ENCODE data around the gene SLC4A2. TPM values are rescaled to one million over a fixed set of nuclear protein-coding genes. Genes with fewer than 3 reads are reported as not detected.

Gene SLC4A2
- total RNA-seq, 1 donor from 2014 or later: 516 TPM

DNA sequence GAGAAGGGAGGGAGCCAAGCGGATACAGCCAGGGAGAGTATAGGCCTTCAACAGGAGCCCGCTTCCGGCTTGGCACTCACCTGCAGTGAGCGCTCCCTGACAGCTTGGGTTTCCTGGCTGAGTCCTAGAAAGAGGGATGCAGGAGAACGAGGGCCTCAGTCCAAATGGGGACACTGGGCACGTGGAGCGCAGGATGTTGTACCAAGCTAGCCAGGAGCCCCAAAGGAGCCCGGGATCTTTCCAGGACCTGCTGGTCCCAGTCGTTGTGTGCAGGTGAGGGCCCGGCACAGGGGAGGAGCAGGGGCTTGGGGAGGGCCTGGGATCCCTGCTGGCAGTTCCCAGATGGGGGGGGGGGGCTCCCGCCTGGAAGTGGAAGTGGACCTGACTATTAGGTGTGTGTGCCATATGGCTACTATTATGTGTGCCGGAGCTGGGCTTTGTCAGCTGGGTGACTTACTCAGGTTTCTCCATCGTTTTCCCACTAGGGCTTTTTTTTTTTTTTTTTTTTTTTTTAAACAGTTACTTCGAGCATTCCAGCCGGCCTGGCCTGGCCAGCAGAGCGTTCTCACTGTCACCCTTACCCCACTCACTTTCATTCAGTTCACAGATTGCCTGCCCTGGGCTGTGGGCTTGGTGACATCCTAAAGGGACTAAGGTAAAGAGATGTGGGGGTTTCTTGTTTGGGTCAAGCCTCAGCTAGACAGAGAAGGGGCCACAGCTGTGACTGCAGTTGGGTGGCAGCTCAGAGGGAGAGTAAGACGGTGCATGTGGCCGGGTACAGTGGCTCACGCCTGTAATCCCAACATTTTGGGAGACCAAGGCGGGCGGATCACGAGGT is 30.7 kb downstream of the SLC4A2 start:
- no peak for DNase-seq (ENCODE audit: low read depth)

DNA sequence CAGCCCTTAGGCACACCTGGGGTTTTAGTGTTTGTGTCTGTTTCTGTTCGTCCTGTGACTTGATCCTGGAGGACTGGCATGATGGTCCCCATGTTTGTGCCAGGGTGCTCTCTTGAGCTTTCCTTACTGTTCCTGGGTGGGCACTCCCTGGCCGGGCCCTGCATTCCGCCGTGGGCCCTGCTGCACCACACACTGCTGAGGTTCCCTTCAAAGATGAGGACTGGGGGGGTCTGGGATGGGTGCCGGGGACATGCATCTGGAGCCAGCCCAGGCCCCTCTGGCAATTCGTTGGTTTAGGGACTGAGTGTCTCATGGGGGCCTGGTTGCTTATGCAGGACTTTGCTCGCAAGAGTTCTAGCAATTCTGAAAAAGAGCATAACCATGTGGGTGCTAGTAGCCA is 31.6 kb downstream of the SLC4A2 start:
- no peak for DNase-seq (ENCODE audit: low read depth)

DNA sequence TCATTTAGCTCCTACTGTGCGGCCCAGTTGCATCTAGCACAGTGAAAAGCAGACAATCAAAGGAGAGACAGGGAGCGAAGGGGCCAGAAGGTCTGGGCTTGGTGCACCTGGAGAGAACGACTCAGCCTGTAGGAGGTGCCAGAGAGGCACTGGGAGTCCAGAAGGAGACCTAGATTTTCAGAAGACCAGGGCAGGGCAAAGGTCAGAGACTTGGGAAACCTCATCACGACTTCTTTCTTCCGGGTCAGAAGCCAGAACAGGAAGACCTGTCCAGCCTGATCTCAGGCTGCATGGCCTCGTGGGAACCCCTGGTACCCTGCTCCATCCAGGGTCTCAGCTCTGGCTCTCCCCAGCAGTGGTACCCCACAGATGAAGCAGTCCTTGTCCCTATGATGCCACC is 32.0 kb downstream of the SLC4A2 start:
- peak; percentile 42 for DNase-seq (ENCODE audit: low read depth)

DNA sequence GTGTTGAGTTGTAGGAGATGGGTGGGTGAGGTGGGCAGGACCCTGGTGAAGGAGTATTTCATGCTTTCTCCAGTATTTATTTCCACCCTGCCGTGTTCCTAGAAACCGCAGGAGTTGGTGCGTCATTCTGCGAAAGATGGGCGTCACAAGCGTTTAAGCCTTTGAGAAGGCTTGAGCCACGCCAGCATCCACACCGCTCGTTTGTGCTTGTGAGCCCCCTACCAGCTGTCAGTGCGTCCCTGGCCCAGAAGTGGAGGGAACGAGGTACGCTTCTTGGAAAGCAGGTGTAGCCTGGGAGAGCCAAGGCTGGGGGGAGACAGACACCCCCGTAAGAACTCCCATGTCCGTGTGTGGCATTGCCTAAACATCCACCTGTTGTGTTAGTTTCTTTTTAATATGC is 32.6 kb downstream of the SLC4A2 start:
- DNase-seq (ENCODE audit: low read depth): no peak

GRCh38 chr7:151093748-151094147 is 34.4 kb downstream of the SLC4A2 start:
- no peak for DNase-seq (ENCODE audit: low read depth)

- no peak for DNase-seq (ENCODE audit: low read depth)
Measured at GRCh38 chr7:151094675-151095074, 35.3 kb downstream of the SLC4A2 start.

GRCh38 chr7:151095123-151095797 is 35.9 kb downstream of the SLC4A2 start:
- DNase-seq (ENCODE audit: low read depth): no peak

DNA sequence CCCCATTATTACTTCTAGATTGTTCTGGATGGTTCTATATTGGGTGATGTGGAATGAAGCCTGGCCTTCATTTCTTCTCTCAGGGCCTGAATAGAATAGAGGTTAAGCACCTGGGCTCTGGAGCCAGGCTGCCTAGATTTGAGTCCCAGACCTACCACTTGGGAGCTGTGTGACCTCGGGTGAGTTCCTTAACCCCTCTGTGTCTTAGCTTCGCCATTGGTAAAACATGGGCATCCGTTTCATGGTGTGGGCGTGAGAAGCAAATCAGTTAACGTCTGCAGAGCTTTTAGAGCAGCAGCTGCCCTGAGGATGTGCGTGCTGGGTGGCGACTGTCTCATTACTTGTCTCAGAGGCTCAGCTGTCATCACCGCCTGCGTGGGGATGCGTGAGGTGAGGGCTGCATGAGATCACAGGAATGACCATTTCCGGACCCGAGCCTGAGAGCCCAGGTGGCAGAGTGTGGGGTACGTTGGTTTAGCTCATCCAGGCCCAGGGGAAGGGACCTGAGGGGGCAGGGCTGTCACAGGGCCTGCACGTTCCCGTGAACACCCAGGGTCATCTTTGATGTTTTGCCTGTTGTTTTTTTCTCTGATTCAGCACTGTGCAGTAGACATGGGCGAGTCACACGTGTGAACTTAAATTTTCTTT is 36.6 kb downstream of the SLC4A2 start:
- peak; percentile 93 for DNase-seq (ENCODE audit: low read depth)

DNA sequence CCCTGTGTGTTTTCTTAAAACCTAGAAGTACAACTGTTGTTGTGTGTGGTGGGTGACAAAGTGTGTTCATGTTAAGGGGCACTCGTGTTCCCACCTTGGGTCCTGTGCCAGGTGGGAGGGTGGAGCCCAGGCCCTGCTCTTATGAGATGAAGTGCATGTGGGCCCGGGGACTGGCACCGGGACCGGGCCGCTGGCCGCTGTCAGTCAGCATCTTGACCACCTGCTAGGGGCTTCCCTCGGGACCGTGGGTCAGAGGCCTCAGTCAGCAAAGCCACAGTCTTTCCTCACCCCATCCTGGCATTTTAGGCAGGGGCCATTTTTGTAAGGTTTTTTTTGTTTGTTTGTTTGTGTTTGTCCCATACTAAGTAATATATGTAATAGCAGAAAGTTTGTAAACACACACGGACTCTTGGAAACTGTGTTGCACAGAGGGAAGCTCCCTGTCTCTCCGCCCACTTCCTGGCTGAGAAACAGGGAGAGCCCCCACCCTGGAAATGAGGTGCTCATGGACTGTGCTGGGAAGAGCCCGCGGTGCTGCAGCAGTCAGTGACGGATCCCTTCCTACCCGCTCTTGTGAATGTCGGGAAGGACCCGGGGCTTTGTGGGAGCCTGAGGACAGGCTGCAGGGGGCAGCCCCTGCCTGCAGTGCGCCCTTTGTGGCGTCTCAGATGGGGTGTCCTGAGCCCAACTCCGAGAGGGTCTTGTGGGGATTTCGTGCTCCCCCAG is 40.3 kb downstream of the SLC4A2 start:
- peak; percentile 68 for DNase-seq (ENCODE audit: low read depth)

DNA sequence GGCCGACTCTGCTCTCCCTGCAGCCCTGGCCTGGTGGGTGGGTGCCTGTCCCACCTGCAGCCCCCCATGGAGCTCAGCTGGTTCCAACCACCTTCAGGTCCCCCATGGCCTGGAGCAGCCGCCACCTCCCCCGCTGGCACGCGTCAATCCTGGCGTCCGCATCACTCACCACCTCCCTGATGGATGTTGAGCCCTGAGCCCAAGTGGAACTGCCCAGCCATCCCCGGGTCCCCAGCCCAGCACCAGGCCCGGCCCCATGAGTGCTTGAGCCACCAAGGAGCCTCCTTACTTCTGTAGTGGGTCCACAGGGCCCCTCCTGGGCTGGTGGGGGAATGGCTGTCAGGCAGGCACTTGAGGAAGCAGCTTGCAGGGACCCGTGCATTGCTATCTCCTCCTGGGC is 41.5 kb downstream of the SLC4A2 start:
- DNase-seq (ENCODE audit: low read depth): no peak

GRCh38 chr7:151101621-151102396 is 42.4 kb downstream of the SLC4A2 start:
- no peak for DNase-seq (ENCODE audit: low read depth)

- DNase-seq (ENCODE audit: low read depth): no peak
Measured at GRCh38 chr7:151102991-151103390, 43.6 kb downstream of the SLC4A2 start.

DNA sequence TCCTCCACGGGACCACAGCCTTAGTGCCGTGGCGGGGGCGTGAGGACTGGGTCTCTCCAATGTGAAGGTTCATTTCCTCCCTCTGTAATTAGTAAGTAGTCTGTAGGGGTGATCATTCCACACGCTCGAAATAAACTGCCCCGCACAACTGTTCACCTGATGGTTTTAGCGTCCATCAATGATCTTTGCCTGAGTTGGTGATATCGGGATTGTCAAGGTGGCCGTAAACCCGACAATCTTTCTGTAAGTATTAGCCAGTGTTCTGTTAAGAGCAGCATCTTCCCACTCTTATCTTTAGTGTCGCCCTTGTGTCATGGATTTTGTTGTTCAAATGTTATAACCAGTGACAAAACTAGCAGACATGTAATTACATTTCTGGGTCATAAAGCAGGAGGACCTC is 44.6 kb downstream of the SLC4A2 start:
- no peak for DNase-seq (ENCODE audit: low read depth)

DNA sequence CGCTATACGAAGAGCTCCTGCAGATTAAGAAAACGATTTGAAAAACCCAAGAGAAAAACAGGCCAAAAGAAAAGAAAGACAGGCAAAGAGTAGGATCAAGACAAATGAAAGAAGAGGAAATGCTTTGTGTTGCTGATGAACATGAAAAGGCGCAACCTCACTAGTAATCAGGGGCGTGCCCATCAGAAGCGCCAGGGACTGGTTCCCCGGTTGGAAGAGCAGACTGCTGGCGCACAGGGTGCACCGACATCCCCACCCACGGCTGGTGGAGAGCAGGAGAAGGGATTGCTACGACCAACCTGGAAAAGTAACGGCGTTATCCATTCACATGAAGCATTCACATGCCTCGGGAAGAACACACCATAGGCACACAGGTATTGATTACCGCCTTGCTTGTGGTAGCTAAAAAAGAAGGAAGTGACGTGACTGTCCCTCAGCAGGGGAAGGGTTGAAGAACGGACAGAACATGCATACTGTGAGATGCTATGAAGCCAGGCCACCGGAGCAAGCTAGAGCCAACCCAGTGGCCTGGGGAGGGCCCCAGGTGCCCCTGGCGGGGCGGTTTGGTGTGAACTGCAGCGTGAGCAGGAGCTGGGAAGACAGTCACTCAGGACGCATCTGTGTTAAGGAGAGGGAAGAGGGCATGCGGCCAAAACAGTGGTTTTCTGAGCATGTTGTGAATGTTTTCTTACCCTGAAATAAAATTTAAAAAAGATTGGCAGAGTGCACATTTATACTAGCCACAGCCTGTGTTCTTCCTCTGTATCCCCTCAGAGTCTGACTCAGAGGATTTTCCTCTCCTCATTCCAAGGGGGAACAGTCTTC is 45.2 kb downstream of the SLC4A2 start:
- DNase-seq (ENCODE audit: low read depth): peak; percentile 80

GRCh38 chr7:151107882-151108281 is 48.5 kb downstream of the SLC4A2 start:
- no peak for DNase-seq (ENCODE audit: low read depth)

DNA sequence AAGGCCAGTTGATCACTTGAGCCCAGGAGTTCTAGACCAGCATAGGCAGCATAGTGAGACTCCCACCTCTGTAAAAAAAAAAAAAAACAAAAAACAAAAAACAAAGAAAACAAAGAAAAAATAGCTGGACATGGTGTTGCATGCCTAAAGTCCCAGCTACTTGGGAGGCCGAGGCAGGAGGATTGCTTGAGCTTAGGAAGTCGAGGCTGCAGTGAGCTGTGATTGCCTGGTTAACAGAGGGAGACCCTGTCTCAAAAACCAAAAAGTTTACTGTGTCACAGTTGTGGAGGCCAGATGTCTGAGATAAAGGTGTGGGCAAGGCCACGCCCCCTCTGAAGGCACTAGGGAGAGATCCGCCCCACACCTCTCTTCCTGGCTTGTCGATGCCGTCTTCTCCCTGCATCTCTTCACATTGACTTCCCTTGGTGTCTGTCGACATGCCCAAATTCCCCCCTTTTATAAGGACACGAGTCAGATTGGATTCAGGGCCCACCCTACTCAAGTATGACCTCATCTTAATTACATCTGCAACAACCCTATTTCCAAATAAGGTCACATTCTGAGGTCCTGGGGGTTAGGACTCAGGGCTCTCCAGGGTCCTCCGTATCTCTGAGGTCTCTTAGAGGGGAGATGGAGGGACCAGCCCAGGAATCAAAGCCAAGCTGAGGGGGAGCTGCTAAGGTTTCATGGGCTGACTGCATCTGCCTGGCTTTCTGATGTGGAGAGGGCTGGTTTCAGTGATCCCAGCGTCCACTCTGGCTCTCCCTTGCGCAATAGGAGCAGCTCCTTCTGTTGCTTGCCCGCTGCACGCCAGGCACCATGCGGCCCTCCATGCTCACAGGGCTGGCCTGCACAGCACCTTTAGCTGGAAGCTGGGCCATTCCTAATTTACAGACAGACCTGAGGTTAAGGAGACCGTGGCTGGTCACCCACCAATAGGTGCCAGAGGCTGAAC is 50.0 kb downstream of the SLC4A2 start:
- DNase-seq (ENCODE audit: low read depth): no peak

GRCh38 chr7:151110236-151110940 is 51.0 kb downstream of the SLC4A2 start:
- no peak for DNase-seq (ENCODE audit: low read depth)

All from myocyte (in vitro differentiated cells).